B cell (primary cell): Measurements from ENCODE around the gene TANK. TPM values are rescaled to one million over a fixed set of nuclear protein-coding genes. Genes with fewer than 3 reads are reported as not detected.

Source experiments
- ATAC-seq: fragments of 200-7000 bp; cut with Tn5 transposase; one replicate; pipeline ENCODE4 v1.10.0; 2021; ENCODE audit warnings: low read depth, mild to moderate bottlenecking, moderate number of reproducible peaks, moderate library complexity
- CTCF ChIA-PET: fragments of 350-600 bp; sonication (Branson Sonifier 250); formaldehyde crosslinking; loops from one replicate; lab custom pipeline; 2021; ENCODE audit warnings: antibody characterized with exemption, inconsistent platforms; lab: Charles Lee
- POLR2A ChIA-PET: fragments of 350-600 bp; sonication (Branson Sonifier 250); formaldehyde crosslinking; loops from one replicate; lab custom pipeline; 2021; ENCODE audit warnings: antibody characterized with exemption; lab: Charles Lee
- DNase-seq: peaks from one replicate; pipeline ENCODE4 v3.0.0; 2013
- H2AFZ ChIP-seq: 2 replicates; pipeline ENCODE4 v1.6.1; 2012; ENCODE audit warnings: mild to moderate bottlenecking, low read depth, low read length; ENCODE audit not compliant: insufficient read depth, poor library complexity, severe bottlenecking
- H3K27ac ChIP-seq, 2 donors: 1 replicate in 1 of 2; 2 replicates in 1 of 2; pipeline ENCODE4 v1.5.1; 2012 to 2013; ENCODE audit warnings: low read length in 2 of 2, mild to moderate bottlenecking in 2 of 2, moderate library complexity in 1 of 2
- H3K27me3 ChIP-seq, 4 experiments: fragments of 200-600 bp in 1 of 4; sonication (generic) in 1 of 4; replicated peaks in 1 of 4; 1 replicate in 2 of 4; 2 replicates in 2 of 4; pipeline versions ENCODE4 v1.6.1 to v1.7.0; 2013 to 2016; ENCODE audit warnings: low read length in 3 of 4, mild to moderate bottlenecking in 2 of 4, mixed read lengths in 1 of 4, moderate library complexity in 1 of 4; ENCODE audit not compliant: insufficient read depth in 4 of 4, control insufficient read depth in 3 of 4; ENCODE audit errors: control extremely low read depth in 1 of 4
- H3K36me3 ChIP-seq, 2 experiments: replicated peaks in 1 of 2; 1 replicate in 1 of 2; 2 replicates in 1 of 2; pipeline versions ENCODE4 v1.6.1 to v1.7.1; 2013; ENCODE audit warnings: low read length in 1 of 2; ENCODE audit not compliant: insufficient read depth in 2 of 2, control insufficient read depth in 1 of 2; ENCODE audit errors: control extremely low read depth in 1 of 2, extremely low read depth in 1 of 2
- H3K4me1 ChIP-seq, 2 donors: fragments of 200-600 bp in 1 of 2; sonication (generic) in 1 of 2; 1 replicate in 1 of 2; 2 replicates in 1 of 2; pipeline versions ENCODE4 v1.5.1 to v1.6.1; 2013 to 2017; ENCODE audit warnings: low read length in 2 of 2; ENCODE audit not compliant: control insufficient read depth in 2 of 2, insufficient read depth in 2 of 2
- H3K4me2 ChIP-seq: replicated peaks from 2 replicates; pipeline ENCODE3; 2012; ENCODE audit warnings: mild to moderate bottlenecking, low read depth, low read length; ENCODE audit not compliant: poor library complexity, severe bottlenecking
- H3K4me3 ChIP-seq, 5 experiments: fragments of 200-600 bp in 1 of 5; sonication (generic) in 1 of 5; 1 replicate in 3 of 5; 2 replicates in 2 of 5; pipeline versions ENCODE4 v1.5.1 to v1.7.0; 2011 to 2016; ENCODE audit warnings: low read length in 4 of 5, mild to moderate bottlenecking in 4 of 5, low read depth in 2 of 5, control low read depth in 1 of 5, moderate library complexity in 1 of 5; ENCODE audit not compliant: insufficient read depth in 1 of 5; ENCODE audit errors: control extremely low read depth in 1 of 5, extremely low read depth in 1 of 5
- H3K79me2 ChIP-seq: fragments of 200-600 bp; sonication (generic); one replicate; pipeline ENCODE4 v1.6.0; 2016; ENCODE audit warnings: low read length; ENCODE audit not compliant: control insufficient read depth, insufficient read depth
- H3K9ac ChIP-seq: fragments of 200-600 bp; sonication (generic); 2 replicates; pipeline ENCODE4 v1.6.1; 2017; ENCODE audit warnings: mild to moderate bottlenecking, low read length, moderate library complexity
- H3K9me3 ChIP-seq, 3 donors: one replicate each; pipeline versions ENCODE4 v1.6.1 to v1.7.1; 2013; ENCODE audit warnings: low read length in 2 of 3; ENCODE audit not compliant: control insufficient read depth in 2 of 3, insufficient read depth in 1 of 3; ENCODE audit errors: control extremely low read depth in 1 of 3
- H4K20me1 ChIP-seq: 2 replicates; pipeline ENCODE4 v1.6.0; 2012; ENCODE audit warnings: mild to moderate bottlenecking, low read length; ENCODE audit not compliant: insufficient read depth, control insufficient read depth, poor library complexity, severe bottlenecking
- H3K27ac Mint-ChIP-seq: one replicate; pipeline ENCODE4 v1.8.0; 2021; ENCODE audit warnings: mixed read lengths
- H3K27me3 Mint-ChIP-seq: one replicate; pipeline ENCODE4 v1.8.0; 2021; ENCODE audit warnings: mixed read lengths
- H3K4me1 Mint-ChIP-seq: one replicate; pipeline ENCODE4 v1.8.0; 2021; ENCODE audit warnings: mixed read lengths
- H3K4me3 Mint-ChIP-seq: one replicate; pipeline ENCODE4 v1.8.0; 2021; ENCODE audit warnings: mixed read lengths
- H3K9me3 Mint-ChIP-seq: one replicate; pipeline ENCODE4 v1.8.0; 2022; ENCODE audit warnings: mixed read lengths; ENCODE audit not compliant: insufficient read depth
- CTCF ChIP-seq: fragments of 200-600 bp; IDR thresholded peaks from one replicate; pipeline ENCODE4 v1.8.0; 2022; ENCODE audit warnings: antibody characterized with exemption, mild to moderate bottlenecking
- EZH2 ChIP-seq: IDR thresholded peaks from 2 replicates; pipeline ENCODE4 v1.6.1; 2012; ENCODE audit warnings: borderline replicate concordance, low read depth, mild to moderate bottlenecking, moderate library complexity, low read length; ENCODE audit not compliant: insufficient read depth, poor library complexity, severe bottlenecking
- WGBS: methylation state at CpG from one replicate; pipeline ENCODE4 v1.1.5; 2013; ENCODE audit warnings: missing lambda C conversion rate; ENCODE audit not compliant: insufficient coverage; 5-methylcytosine and 5-hydroxymethylcytosine counted together
- intact Hi-C: fragments of 100-400 bp; cut with micrococcal nuclease; formaldehyde crosslinking; loops from one replicate; pipeline ENCODE4 v1.10.0; 2022
- polyA plus RNA-seq: library from polyadenylated mRNA; depleted of rRNA; stranded (reverse); fragments of >200 nt; gene quantifications from 2 replicates; pipeline ENCODE4 v1.2.3, GENCODE V29; 2012
- total RNA-seq, 2 donors: library from RNA; stranded (reverse); fragments of 120-200 nt in 1 of 2; gene quantifications; 1 replicate in 1 of 2; 2 replicates in 1 of 2; pipeline versions ENCODE4 v1.2.3 to v1.2.4, GENCODE V29; 2013 to 2022

The TANK gene
- total and polyA plus RNA-seq, 2 donors (not counting 1 experiment from before 2014, with no cell fraction given): 62.4 to 179 TPM

- peaks cover 0 to 18% of the 10 kb centered on the region in 2 experiments for H3K36me3 ChIP-seq
- peak overlapping the region in 2 of 5 experiments; percentile 12 to 34 for H3K4me3 ChIP-seq
- H4K20me1 ChIP-seq: peaks cover 10% of the 10 kb centered on the region
- WGBS: 40% methylated on average over 1 of the region's 6 CpGs
- ChIA-PET CTCF (interaction anchor here (1.1 to 1.2 kb wide), 2 partner anchors 9 to 103 kb away, joined by 4 to 5 read pairs; no protein-coding TSS in a partner anchor), POLR2A (no interaction called here)
- H3K27ac ChIP-seq: peak overlapping the region; percentile 65 to 81
- Mint-ChIP-seq H3K27me3 (no peaks in the 10 kb centered on the region), H3K27ac (peak overlapping the region; percentile 92), H3K4me1 (peaks cover 88% of the 10 kb centered on the region), H3K4me3 (peak overlapping the region; percentile 74), H3K9me3 (peaks cover 2% of the 10 kb centered on the region)
- no peaks in the 10 kb centered on the region for H3K9me3 ChIP-seq
- peak overlapping the region; percentile 81 for H3K4me2 ChIP-seq
- intact Hi-C loops: loop anchor here (10.0 kb wide), 1 partner anchor 1178 kb away; the partner anchor contains the start of gene GCA
- no peaks in the 10 kb centered on the region for H3K27me3 ChIP-seq
- H2AFZ ChIP-seq: no peak overlapping the region
- TF ChIP-seq EZH2 (no peak), CTCF (no peak)
- ATAC-seq (peak; percentile 32), DNase-seq (peak; percentile 56)
- H3K9ac ChIP-seq: peak overlapping the region; percentile 31
- peaks cover 87 to 89% of the 10 kb centered on the region in 2 donors for H3K4me1 ChIP-seq
- H3K79me2 ChIP-seq: peaks cover 92% of the 10 kb centered on the region
These were observed 6.5 kb downstream of the TANK start for GRCh38 chr2:161166538-161167409.
